ENCODE data around the gene OR7G2.
A peak's percentile ranks its signal among the peaks of the same experiment; 100 is the strongest.

Gene OR7G2

DNA sequence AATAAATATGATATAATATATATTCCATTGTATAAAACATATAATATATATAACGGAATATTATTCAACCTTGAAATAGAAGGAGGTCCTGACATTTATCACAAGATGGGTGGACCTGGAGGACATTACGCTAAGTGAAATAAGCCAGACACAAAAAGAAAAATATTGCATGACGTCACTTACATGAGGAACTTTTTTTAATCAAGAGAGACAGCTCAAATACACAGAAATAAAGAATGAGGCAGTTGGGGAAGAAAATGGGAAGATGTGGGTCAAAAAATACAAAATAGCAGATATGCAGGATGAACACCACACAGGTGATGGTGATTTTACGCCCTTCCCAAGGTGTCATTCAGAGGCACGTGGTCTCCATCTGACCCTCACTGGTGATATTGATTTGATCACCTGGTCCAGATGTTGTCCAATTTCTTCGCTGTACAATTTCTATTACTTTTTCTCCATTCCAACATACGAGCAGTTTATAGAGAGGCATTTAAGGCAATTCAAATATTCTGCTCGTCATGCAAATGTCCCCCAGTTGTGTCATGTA is 32.4 kb upstream of the OR7G2 start:
- peaks cover 11% of the 10 kb centered on the region for H3K9me3 ChIP-seq (ENCODE audit: severe bottlenecking)
- no peaks in the 10 kb centered on the region for H3K27me3 ChIP-seq (ENCODE audit: insufficient read depth, poor library complexity, severe bottlenecking)
- TF ChIP-seq, protein P1, sequence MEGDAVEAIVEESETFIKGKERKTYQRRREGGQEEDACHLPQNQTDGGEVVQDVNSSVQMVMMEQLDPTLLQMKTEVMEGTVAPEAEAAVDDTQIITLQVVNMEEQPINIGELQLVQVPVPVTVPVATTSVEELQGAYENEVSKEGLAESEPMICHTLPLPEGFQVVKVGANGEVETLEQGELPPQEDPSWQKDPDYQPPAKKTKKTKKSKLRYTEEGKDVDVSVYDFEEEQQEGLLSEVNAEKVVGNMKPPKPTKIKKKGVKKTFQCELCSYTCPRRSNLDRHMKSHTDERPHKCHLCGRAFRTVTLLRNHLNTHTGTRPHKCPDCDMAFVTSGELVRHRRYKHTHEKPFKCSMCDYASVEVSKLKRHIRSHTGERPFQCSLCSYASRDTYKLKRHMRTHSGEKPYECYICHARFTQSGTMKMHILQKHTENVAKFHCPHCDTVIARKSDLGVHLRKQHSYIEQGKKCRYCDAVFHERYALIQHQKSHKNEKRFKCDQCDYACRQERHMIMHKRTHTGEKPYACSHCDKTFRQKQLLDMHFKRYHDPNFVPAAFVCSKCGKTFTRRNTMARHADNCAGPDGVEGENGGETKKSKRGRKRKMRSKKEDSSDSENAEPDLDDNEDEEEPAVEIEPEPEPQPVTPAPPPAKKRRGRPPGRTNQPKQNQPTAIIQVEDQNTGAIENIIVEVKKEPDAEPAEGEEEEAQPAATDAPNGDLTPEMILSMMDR (IDR thresholded peaks at IDR 0.05; ENCODE audit: poor library complexity, severe bottlenecking) = no peak
- H3K27ac ChIP-seq (ENCODE audit: poor library complexity, severe bottlenecking) = peak overlapping the region; percentile 21
- peaks cover 32% of the 10 kb centered on the region for H3K36me3 ChIP-seq (ENCODE audit: low read depth)
- peaks cover 3% of the 10 kb centered on the region for H3K4me1 ChIP-seq (ENCODE audit: insufficient read depth, poor library complexity, severe bottlenecking)
- ATAC-seq (ENCODE audit: low read depth) (no peak), DNase-seq (ENCODE audit: low spot score) (no peak)
- H3K4me3 ChIP-seq (ENCODE audit: severe bottlenecking) = peak overlapping the region; percentile 75

DNA sequence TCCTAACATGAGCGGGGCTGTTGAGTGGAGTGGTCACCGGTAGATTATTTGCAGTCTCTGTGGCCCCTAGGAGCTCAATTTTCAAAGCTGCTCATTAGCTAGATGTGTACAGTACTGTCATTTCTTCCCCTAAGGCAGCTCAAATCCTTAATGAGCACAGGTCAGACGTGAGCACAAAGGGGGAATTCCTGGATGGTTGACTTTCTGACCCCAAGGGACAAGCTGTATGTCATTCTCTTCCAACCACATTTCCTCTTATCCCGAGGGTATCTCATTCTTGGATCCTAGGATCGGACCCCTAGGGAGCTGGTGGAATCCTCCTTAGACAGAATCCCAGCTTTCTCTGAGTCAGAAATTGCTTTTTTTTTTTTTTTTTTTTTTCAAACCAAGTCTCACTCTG is 25.1 kb upstream of the OR7G2 start:
- Histone ChIP-seq H3K27ac (ENCODE audit: poor library complexity, severe bottlenecking) (no peak overlapping the region), H3K27me3 (ENCODE audit: insufficient read depth, poor library complexity, severe bottlenecking) (no peaks in the 10 kb centered on the region), H3K4me3 (ENCODE audit: severe bottlenecking) (no peak overlapping the region), H3K9me3 (ENCODE audit: severe bottlenecking) (no peaks in the 10 kb centered on the region), H3K4me1 (ENCODE audit: insufficient read depth, poor library complexity, severe bottlenecking) (peaks cover 6% of the 10 kb centered on the region), H3K36me3 (ENCODE audit: low read depth) (no peaks in the 10 kb centered on the region)
- TF ChIP-seq, protein P1 (IDR thresholded peaks at IDR 0.05; ENCODE audit: poor library complexity, severe bottlenecking) = no peak
- DNase-seq (ENCODE audit: low spot score) (no peak), ATAC-seq (ENCODE audit: low read depth) (no peak)

DNA sequence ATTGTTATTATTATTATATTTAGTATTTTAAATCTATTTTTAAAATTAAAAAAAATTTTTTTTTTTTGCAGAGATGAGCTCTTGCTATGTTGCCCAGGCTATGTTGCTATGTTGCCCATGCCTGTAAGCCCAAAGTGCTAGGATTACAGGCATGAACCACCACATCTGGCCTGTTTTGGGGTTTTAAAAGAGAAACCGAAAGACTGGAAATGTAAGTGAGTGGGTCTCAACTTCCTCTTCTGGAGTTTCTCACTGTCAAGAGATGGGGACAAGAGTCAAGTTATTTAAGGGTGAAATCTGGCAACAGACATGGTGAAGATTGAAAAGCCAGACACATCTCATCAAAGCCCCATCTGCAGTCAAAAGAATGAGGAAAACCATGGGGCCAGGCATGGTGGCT is 23.7 kb upstream of the OR7G2 start:
- no peak overlapping the region for H3K27ac ChIP-seq (ENCODE audit: poor library complexity, severe bottlenecking)

DNA sequence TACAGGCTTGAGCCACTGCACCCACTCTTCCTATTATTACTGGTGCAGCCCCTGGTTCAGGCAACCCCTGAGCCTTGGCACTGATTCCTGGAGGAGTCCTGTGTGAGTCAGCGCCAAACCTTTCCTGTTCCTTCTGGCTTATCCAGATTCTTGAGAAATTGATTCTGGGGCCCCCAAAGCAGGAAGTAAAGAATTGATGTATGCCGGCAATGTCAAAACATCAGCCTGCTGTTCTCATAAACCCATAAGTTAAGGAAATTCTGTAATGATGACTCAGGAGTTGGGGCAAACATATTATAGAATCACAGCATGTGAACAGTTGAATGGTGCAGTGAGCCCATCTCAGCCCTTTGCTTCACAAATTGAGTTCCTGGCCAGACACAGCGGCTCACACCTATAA is 20.9 kb upstream of the OR7G2 start:
- ATAC-seq (ENCODE audit: low read depth) (peak; percentile 95), DNase-seq (ENCODE audit: low spot score) (peak; percentile 75)
- no peaks in the 10 kb centered on the region for H3K9me3 ChIP-seq (ENCODE audit: severe bottlenecking)
- no peak overlapping the region for H3K4me3 ChIP-seq (ENCODE audit: severe bottlenecking)
- no peaks in the 10 kb centered on the region for H3K36me3 ChIP-seq (ENCODE audit: low read depth)
- TF ChIP-seq, protein P1 (IDR thresholded peaks at IDR 0.05; ENCODE audit: poor library complexity, severe bottlenecking) = no peak
- H3K4me1 ChIP-seq (ENCODE audit: insufficient read depth, poor library complexity, severe bottlenecking) = peaks cover 6% of the 10 kb centered on the region
- peak overlapping the region; percentile 70 for H3K27ac ChIP-seq (ENCODE audit: poor library complexity, severe bottlenecking)
- no peaks in the 10 kb centered on the region for H3K27me3 ChIP-seq (ENCODE audit: insufficient read depth, poor library complexity, severe bottlenecking)

More for the DNA sequence above, 23.7 kb upstream of the OR7G2 start:
- no peak for DNase-seq (ENCODE audit: low spot score)
- no peaks in the 10 kb centered on the region for H3K9me3 ChIP-seq (ENCODE audit: severe bottlenecking)
- TF ChIP-seq, protein P1 (IDR thresholded peaks at IDR 0.05; ENCODE audit: poor library complexity, severe bottlenecking) = no peak
- no peak for ATAC-seq (ENCODE audit: low read depth)
- H3K4me1 ChIP-seq (ENCODE audit: insufficient read depth, poor library complexity, severe bottlenecking) = peaks cover 6% of the 10 kb centered on the region
- no peaks in the 10 kb centered on the region for H3K27me3 ChIP-seq (ENCODE audit: insufficient read depth, poor library complexity, severe bottlenecking)
- H3K4me3 ChIP-seq (ENCODE audit: severe bottlenecking) = no peak overlapping the region
- H3K36me3 ChIP-seq (ENCODE audit: low read depth) = no peaks in the 10 kb centered on the region

DNA sequence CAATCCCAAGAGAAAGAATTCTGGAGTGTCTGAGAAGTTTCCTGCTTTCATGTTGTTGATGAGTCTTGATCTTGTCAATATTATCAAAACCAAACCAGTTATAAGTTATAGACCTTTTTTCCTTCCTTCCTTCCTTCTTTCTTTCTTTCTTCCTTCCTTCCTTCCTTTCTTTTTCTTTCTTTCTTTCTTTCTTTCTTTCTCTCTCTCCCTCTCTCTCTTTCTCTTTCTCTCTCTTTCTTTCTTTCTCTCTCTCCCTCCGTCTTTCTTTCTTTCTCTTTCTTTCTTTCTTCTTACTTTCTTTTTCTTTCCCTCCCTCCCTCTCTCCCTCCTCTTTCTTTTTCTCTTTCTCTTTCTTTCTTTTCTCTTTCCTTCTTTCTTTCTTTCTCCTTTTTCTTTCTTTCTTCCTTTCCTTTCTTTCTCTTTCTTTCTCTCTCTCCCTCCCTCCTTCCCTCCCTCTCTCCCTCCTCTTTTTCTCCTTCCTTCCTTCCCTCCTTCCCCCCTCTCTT is 19.7 kb upstream of the OR7G2 start, which contains the start of gene OR7G3:
OR7G3 (minus strand) TSS at position 51 of the 506 bp plus-strand sequence; CDS start at position 51, 0 bp downstream.
- DNase-seq (ENCODE audit: low spot score) = no peak
- Histone ChIP-seq H3K27ac (ENCODE audit: poor library complexity, severe bottlenecking) (peak within 1 kb of the TSS; percentile 70), H3K27me3 (ENCODE audit: insufficient read depth, poor library complexity, severe bottlenecking) (no peaks in the 10 kb centered on the region), H3K4me1 (ENCODE audit: insufficient read depth, poor library complexity, severe bottlenecking) (peaks cover 6% of the 10 kb centered on the region), H3K4me3 (ENCODE audit: severe bottlenecking) (no peak within 1 kb of the TSS), H3K36me3 (ENCODE audit: low read depth) (no peaks in the 10 kb centered on the region), H3K9me3 (ENCODE audit: severe bottlenecking) (no peaks in the 10 kb centered on the region)
- no peak for ATAC-seq (ENCODE audit: low read depth)
- TF ChIP-seq, protein P1 (IDR thresholded peaks at IDR 0.05; ENCODE audit: poor library complexity, severe bottlenecking) = no peak

Data from RWPE2 (cell line).